Parathyroid adenoma (tissue), 2 donors: ENCODE data around the gene GSC2.
"Not testable (repeated sequence)": the region's sequence is repeated elsewhere in the genome, so short reads cannot be mapped to it uniquely, and the experiment has no call there.

ENCODE experiments used
- H2AFZ ChIP-seq: fragments of 300-600 bp; sonication (generic); one replicate; pipeline ENCODE4 v1.7.0; 2017; ENCODE audit warnings: antibody characterized with exemption, mild to moderate bottlenecking
- H3K27ac ChIP-seq: fragments of 300-600 bp; sonication (generic); one replicate; pipeline ENCODE4 v1.7.0; 2017
- H3K27me3 ChIP-seq: fragments of 300-600 bp; sonication (generic); one replicate; pipeline ENCODE4 v1.7.0; 2017; ENCODE audit warnings: low read length; ENCODE audit not compliant: control insufficient read depth, insufficient read depth
- H3K36me3 ChIP-seq: fragments of 300-600 bp; sonication (generic); one replicate; pipeline ENCODE4 v1.7.0; 2017; ENCODE audit warnings: low read length; ENCODE audit not compliant: control insufficient read depth, insufficient read depth
- H3K4me1 ChIP-seq: fragments of 300-600 bp; sonication (generic); one replicate; pipeline ENCODE4 v1.7.0; 2017; ENCODE audit warnings: control low read depth
- H3K4me2 ChIP-seq: fragments of 300-600 bp; sonication (generic); one replicate; pipeline ENCODE4 v1.7.0; 2017; ENCODE audit warnings: low read length
- H3K4me3 ChIP-seq: fragments of 300-600 bp; sonication (generic); one replicate; pipeline ENCODE4 v1.7.0; 2017; ENCODE audit warnings: low read depth, low read length
- H3K79me2 ChIP-seq: fragments of 300-600 bp; sonication (generic); one replicate; pipeline ENCODE4 v1.7.0; 2017; ENCODE audit warnings: control low read depth
- H3K9ac ChIP-seq: fragments of 300-600 bp; sonication (generic); one replicate; pipeline ENCODE4 v1.7.0; 2017; ENCODE audit warnings: mild to moderate bottlenecking
- H3K9me3 ChIP-seq: fragments of 300-600 bp; sonication (generic); one replicate; pipeline ENCODE4 v1.7.0; 2017; ENCODE audit warnings: low read length; ENCODE audit not compliant: control insufficient read depth
- CTCF ChIP-seq: fragments of 300-600 bp; sonication (generic); IDR thresholded peaks from one replicate; pipeline ENCODE4 v1.7.0; 2017; ENCODE audit warnings: antibody characterized with exemption, mild to moderate bottlenecking
- donor health status: primary hyperparathyroidism.

The GSC2 gene

GRCh38 chr22:19167106-19167869, 17.2 kb upstream of the GSC2 start:
- H3K9me3 ChIP-seq, result no peaks in the 10 kb centered on the region
- H3K27ac ChIP-seq, result no peak overlapping the region
- H2AFZ ChIP-seq, result no peak overlapping the region
- H3K4me3 ChIP-seq, result no peak overlapping the region
- no peaks in the 10 kb centered on the region for H3K36me3 ChIP-seq
- no peak for TF ChIP-seq CTCF
- peaks cover 5% of the 10 kb centered on the region for H3K27me3 ChIP-seq
- no peak overlapping the region for H3K9ac ChIP-seq
- H3K4me1 ChIP-seq, result peaks cover 5% of the 10 kb centered on the region
- H3K79me2 ChIP-seq, result no peaks in the 10 kb centered on the region
- no peak overlapping the region for H3K4me2 ChIP-seq

GRCh38 chr22:19166421-19166820, 16.3 kb upstream of the GSC2 start:
- no peaks in the 10 kb centered on the region for H3K9me3 ChIP-seq
- no peak overlapping the region for H2AFZ ChIP-seq
- H3K27me3 ChIP-seq, result peaks cover 5% of the 10 kb centered on the region
- no peaks in the 10 kb centered on the region for H3K36me3 ChIP-seq
- TF ChIP-seq CTCF, result no peak
- H3K4me3 ChIP-seq, result no peak overlapping the region
- H3K4me2 ChIP-seq, result no peak overlapping the region
- peaks cover 5% of the 10 kb centered on the region for H3K4me1 ChIP-seq
- H3K9ac ChIP-seq, result no peak overlapping the region
- H3K27ac ChIP-seq, result no peak overlapping the region
- no peaks in the 10 kb centered on the region for H3K79me2 ChIP-seq

DNA sequence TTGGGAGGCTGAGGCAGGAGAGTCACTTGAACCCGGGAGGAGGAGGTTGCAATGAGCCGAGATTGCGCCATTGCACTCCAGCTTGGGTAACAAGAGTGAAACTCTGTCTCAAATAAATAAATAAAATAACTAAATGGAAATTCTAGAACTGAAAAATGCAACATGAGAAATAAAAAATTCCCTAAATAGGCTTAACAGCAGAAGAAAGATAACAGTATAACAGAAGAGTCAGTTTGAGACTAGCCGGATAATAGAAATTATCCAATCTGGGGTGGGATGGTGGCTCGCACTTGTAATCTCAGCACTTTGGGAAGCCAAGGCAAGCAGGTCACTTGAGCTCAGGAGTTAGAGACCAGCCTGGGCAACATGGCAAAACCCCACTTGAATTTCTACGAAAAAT, 14.3 kb upstream of the GSC2 start:
- no peaks in the 10 kb centered on the region for H3K9me3 ChIP-seq
- no peak overlapping the region for H3K27ac ChIP-seq
- H3K79me2 ChIP-seq, result no peaks in the 10 kb centered on the region
- H3K4me3 ChIP-seq, result no peak overlapping the region
- no peak overlapping the region for H3K4me2 ChIP-seq
- no peak overlapping the region for H2AFZ ChIP-seq
- no peaks in the 10 kb centered on the region for H3K36me3 ChIP-seq
- peaks cover 5% of the 10 kb centered on the region for H3K27me3 ChIP-seq
- no peak overlapping the region for H3K9ac ChIP-seq
- no peak for TF ChIP-seq CTCF
- H3K4me1 ChIP-seq, result no peaks in the 10 kb centered on the region

GRCh38 chr22:19158649-19159048, 8.6 kb upstream of the GSC2 start:
- not testable (repeated sequence) for H3K27ac ChIP-seq, H3K79me2 ChIP-seq, H3K4me1 ChIP-seq, H3K4me3 ChIP-seq, H3K4me2 ChIP-seq, H3K9ac ChIP-seq, H3K36me3 ChIP-seq, H3K9me3 ChIP-seq, H2AFZ ChIP-seq, H3K27me3 ChIP-seq

DNA sequence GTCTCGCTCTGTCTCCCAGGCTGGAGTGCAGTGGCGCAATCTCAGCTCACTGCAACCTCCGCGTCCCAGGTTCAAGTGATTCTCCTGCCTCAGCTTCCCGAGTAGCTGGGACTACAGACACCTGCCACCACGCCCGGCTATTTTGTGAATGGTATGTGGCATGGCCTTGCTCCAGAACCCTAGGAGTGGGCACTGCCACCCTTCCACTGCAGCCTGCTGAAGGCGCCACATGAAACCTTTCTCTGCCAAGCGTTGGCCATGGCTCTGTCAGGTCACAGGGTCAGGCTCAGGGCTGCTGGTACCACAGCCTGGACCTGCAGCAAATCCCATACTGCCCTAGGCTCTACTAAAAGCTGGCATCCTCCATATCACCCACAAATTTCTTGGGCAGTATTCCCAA, 6.0 kb upstream of the GSC2 start:
- not testable (repeated sequence) for H3K4me3 ChIP-seq, H3K27me3 ChIP-seq, H3K36me3 ChIP-seq, H3K79me2 ChIP-seq, H3K4me2 ChIP-seq, H3K4me1 ChIP-seq, H3K9me3 ChIP-seq, H2AFZ ChIP-seq, H3K27ac ChIP-seq, H3K9ac ChIP-seq
